Measurements from ENCODE around the gene NME3. TPM values are rescaled to one million over a fixed set of nuclear protein-coding genes. Genes with fewer than 3 reads are reported as not detected.

The NME3 gene
- total and polyA plus RNA-seq, 9 of the 15 experiments (the other 6 are each of a cell fraction or from before 2014, with no cell fraction given), result 0.68 to 76.3 (median 11.5) TPM

DNA sequence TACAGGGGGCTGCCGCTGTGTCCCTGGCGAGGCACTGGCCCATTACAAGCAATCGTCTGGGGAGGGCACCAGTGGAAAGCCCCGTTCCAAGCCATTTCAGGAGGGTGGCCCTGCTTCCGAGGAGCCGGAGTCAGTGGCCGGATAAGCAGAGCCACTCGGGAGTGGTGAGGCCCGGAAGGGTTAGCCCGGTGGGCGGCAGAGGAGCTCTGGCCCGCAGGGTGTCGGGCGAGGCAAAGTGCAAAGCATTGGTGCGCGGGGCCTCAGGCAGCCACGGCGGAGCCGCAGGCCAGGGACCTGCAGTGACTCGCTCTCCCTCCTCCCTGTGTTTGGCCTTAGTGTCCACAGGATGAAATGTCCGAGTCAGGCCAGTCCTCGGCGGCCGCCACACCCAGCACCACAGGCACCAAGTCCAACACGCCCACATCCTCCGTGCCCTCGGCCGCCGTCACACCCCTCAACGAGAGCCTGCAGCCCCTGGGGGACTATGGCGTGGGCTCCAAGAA is 24.6 kb downstream of the NME3 start (continued):
- TF ChIP-seq CHD7 (IDR thresholded peaks at IDR 0.05; ENCODE audit: low read depth, low read length), result no peak
